PC-9 (cell line): ENCODE results near the gene SIPA1. TPM values are rescaled to one million over a fixed set of nuclear protein-coding genes. Genes with fewer than 3 reads are reported as not detected.

Experiments
- BruUV-seq: library from RNA; stranded (reverse); fragments of 400-500 nt; replicated peaks from 2 replicates; lab custom pipeline; 2021; lab: Mats Ljungman, UMichigan
- CTCF ChIA-PET: fragments of 300-600 bp; sonication (Branson Sonifier 250); formaldehyde crosslinking; loops from one replicate; lab custom pipeline; 2022; ENCODE audit warnings: antibody characterized with exemption; lab: Charles Lee
- POLR2A ChIA-PET: fragments of 300-600 bp; sonication (Branson Sonifier 250); formaldehyde crosslinking; loops from one replicate; lab custom pipeline; 2022; ENCODE audit warnings: antibody characterized with exemption; ENCODE audit not compliant: unreplicated experiment; lab: Charles Lee
- DNase-seq, 2 experiments: peaks; one replicate each; pipeline versions ENCODE4 v3.0.0 to v3.0.0-alpha.2; 2015 to 2022; ENCODE audit warnings: mixed read lengths in 1 of 2
- H2AFZ ChIP-seq: fragments of 200-600 bp; sonication (generic); 2 replicates; pipeline ENCODE4 v1.8.1; 2017; ENCODE audit warnings: antibody characterized with exemption
- H3F3A ChIP-seq: fragments of 200-600 bp; sonication (generic); 2 replicates; pipeline ENCODE4 v1.8.1; 2017; ENCODE audit warnings: antibody characterized with exemption, mild to moderate bottlenecking, low read depth; ENCODE audit not compliant: insufficient read depth
- H3K27ac ChIP-seq: fragments of 200-600 bp; sonication (generic); 2 replicates; pipeline ENCODE4 v1.6.1; 2016; ENCODE audit warnings: mixed run types
- H3K27me3 ChIP-seq: fragments of 200-600 bp; sonication (generic); 2 replicates; pipeline ENCODE4 v1.6.1; 2016; ENCODE audit warnings: low read depth, mixed run types; ENCODE audit not compliant: insufficient read depth
- H3K36me3 ChIP-seq: fragments of 200-600 bp; sonication (generic); 2 replicates; pipeline ENCODE4 v1.6.1; 2016; ENCODE audit warnings: low read depth, mixed run types
- H3K4me1 ChIP-seq: fragments of 200-600 bp; sonication (generic); replicated peaks from 2 replicates; pipeline ENCODE4 v1.6.1; 2016; ENCODE audit warnings: mixed run types; ENCODE audit not compliant: insufficient read depth
- H3K4me2 ChIP-seq: fragments of 200-600 bp; sonication (generic); 2 replicates; pipeline ENCODE4 v1.6.1; 2017; ENCODE audit warnings: mixed run types
- H3K4me3 ChIP-seq: fragments of 200-600 bp; sonication (generic); 2 replicates; pipeline ENCODE4 v1.6.1; 2016; ENCODE audit warnings: mixed run types
- H3K79me2 ChIP-seq: fragments of 200-600 bp; sonication (generic); 2 replicates; pipeline ENCODE4 v1.6.1; 2017; ENCODE audit warnings: low read depth, mixed run types
- H3K9me2 ChIP-seq: fragments of 200-600 bp; sonication (generic); 2 replicates; pipeline ENCODE4 v1.8.1; 2017; ENCODE audit warnings: mild to moderate bottlenecking; ENCODE audit not compliant: insufficient read depth
- H3K9me3 ChIP-seq: fragments of 200-600 bp; sonication (generic); 2 replicates; pipeline ENCODE4 v1.8.1; 2016; ENCODE audit warnings: low read depth; ENCODE audit not compliant: insufficient read depth
- H4K20me1 ChIP-seq: fragments of 200-600 bp; sonication (generic); 2 replicates; pipeline ENCODE4 v1.8.1; 2017; ENCODE audit not compliant: insufficient read depth
- EZH2 ChIP-seq: fragments of 200-600 bp; sonication (generic); IDR thresholded peaks from 2 replicates; pipeline ENCODE4 v1.8.0; 2017; ENCODE audit warnings: antibody characterized with exemption, low read depth
- intact Hi-C: fragments of 100-400 bp; cut with micrococcal nuclease; formaldehyde crosslinking; loops from one replicate; pipeline ENCODE4 v1.10.0; 2022; ENCODE audit not compliant: unreplicated experiment
- total RNA-seq: library from RNA; stranded (reverse); gene quantifications from 2 replicates; pipeline ENCODE4 v1.2.3, GENCODE V29; 2021
- TF ChIP-seq, protein P1 (sequence below): fragments of 200-600 bp; sonication (generic); conservative IDR thresholded peaks from 2 replicates; pipeline ENCODE4 v1.6.1; 2017; ENCODE audit warnings: mixed run types, antibody characterized with exemption, mild to moderate bottlenecking, moderate library complexity

The SIPA1 gene
- total RNA-seq, 1 experiment from 2014 or later, result 65.6 TPM

DNA sequence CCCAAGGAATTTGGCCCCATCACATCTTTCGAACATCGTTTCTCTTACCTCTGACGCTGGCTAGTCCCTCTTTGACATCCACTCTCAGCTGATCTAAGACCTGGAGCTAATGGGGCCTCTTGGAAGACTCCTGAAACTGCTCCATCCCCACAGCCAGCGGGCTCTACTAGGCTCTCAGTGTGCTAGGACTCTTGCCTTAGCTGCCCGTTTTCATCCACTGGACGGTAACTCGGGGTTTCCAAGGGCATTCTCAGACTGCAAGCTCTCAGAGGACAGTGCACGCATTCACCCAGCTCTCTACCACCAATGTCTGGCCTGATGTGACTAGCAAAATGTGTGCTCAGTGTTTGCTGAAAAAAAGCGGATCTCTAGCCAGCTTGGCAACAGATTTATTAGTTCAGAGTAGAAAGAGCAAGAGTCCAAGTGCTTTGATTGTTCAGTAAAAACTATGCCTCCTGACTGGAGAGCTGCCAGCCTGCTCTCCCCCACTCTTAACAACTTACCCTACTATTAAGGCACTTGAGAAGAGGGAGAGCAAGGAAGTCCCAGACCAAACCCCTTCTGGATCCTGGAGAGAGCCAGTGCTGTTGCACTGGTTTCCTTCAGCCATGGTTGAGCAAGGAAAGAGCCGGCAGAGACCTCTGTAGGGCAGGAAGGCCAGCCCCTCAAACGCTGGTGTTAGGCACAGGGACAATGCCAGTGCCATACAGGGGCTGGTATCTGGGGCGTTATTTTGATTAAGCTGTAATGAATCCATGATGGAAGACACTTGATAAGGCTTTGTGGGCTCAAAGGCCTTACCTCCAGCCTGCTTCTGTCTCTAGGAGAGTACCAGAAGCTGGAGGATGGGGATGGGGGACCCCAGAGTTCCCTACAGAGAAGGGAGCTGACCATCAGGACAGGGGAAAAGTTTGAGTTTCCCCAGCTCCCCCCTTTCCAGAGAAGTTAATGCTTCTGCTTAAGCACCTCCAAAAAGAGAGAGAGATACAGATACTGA lies 15.6 kb downstream of the SIPA1 start:
- peaks cover 17% of the 10 kb centered on the region; the same call in 1 of the 2 replicates for H3K36me3 ChIP-seq

DNA sequence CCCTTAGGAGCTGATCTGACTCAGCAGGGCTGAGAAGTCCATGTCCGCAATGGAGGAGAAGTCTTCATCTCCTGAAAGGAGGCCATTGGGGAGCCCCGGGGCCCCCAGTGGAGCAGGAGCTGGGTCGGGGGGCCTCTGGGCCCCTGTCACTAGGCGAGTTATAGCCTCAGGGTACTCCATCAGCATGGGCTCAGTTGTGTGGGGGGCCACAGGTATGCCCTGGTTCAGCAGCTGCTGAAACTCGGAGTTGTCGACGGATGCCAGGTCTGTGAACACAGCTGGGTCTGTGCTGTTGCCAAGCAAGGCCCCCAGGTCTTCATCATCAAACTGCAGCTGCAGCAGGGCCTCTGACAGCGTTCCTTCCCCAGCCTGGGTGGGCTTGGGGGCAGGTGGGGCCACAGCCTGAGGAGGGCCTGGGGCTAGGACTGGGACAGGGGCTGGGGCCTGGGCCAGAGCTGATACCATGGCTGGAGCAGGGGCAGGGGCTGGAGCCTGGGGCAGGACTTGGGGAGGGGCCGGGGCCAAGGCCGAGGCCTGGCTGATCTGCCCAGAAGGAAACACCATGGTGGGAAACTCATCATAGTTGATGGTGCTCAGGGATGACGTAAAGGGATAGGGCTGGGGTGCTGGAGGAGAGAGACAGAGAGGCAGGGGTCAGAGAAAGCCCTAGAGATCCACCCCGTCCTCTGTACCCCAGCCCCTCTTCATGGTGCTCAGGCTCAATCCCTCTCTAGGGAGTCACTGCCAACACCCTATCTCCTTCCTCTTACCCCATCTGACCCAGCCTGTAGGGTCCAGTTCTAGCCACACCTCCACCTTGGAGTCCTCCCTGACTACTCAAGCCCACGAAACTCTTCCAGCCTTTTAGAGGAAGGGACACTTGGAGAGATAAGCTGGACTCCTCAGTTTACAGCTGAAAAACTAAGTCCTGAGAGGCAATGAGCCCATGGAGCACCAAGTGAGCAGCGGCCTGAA lies 16.8 kb downstream of the SIPA1 start:
- Histone ChIP-seq H3K4me1 (peaks cover 35% of the 10 kb centered on the region), H3K9me2 (no peaks in the 10 kb centered on the region), H4K20me1 (no peaks in the 10 kb centered on the region; the same call in 1 of the 2 replicates), H3K4me2 (0 out of 2 replicates have a peak overlapping the region, but pooled peaks have one; percentile 76), H3K79me2 (no peaks in the 10 kb centered on the region), H3K27me3 (no peaks in the 10 kb centered on the region), H3F3A (peaks cover 41% of the 10 kb centered on the region), H3K36me3 (peaks cover 26% of the 10 kb centered on the region; the same call in 1 of the 2 replicates), H2AFZ (no peak overlapping the region), H3K9me3 (no peaks in the 10 kb centered on the region), H3K4me3 (no peak overlapping the region), H3K27ac (no peak overlapping the region)
- TF ChIP-seq EZH2, result no peak
- TF ChIP-seq, protein P1, sequence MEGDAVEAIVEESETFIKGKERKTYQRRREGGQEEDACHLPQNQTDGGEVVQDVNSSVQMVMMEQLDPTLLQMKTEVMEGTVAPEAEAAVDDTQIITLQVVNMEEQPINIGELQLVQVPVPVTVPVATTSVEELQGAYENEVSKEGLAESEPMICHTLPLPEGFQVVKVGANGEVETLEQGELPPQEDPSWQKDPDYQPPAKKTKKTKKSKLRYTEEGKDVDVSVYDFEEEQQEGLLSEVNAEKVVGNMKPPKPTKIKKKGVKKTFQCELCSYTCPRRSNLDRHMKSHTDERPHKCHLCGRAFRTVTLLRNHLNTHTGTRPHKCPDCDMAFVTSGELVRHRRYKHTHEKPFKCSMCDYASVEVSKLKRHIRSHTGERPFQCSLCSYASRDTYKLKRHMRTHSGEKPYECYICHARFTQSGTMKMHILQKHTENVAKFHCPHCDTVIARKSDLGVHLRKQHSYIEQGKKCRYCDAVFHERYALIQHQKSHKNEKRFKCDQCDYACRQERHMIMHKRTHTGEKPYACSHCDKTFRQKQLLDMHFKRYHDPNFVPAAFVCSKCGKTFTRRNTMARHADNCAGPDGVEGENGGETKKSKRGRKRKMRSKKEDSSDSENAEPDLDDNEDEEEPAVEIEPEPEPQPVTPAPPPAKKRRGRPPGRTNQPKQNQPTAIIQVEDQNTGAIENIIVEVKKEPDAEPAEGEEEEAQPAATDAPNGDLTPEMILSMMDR, result no peak
- intact Hi-C loops, result loop anchor here (5.0 kb wide), 2 partner anchors 37 to 358 kb away; partner anchors contain the start of genes CST6 and PCNX3
- BruUV-seq, result no TSS peak
- no peak for DNase-seq
- CTCF ChIA-PET, result interaction anchor here (0.7 kb wide), 1 partner anchor 77 kb away, joined by 8 read pairs; no protein-coding TSS in a partner anchor
- POLR2A ChIA-PET, result interaction anchor here (0.8 kb wide), 1 partner anchor 16 kb away, joined by 6 read pairs; the partner anchor contains the start of gene SIPA1

More for the DNA sequence above, 15.6 kb downstream of the SIPA1 start:
- POLR2A ChIA-PET, result interaction anchor here (0.5 to 1.0 kb wide), 4 partner anchors 16 to 668 kb away, joined by 3 to 12 read pairs (median 4); partner anchors contain the start of gene SIPA1
- BruUV-seq, result no TSS peak
- H3K9me2 ChIP-seq, result no peaks in the 10 kb centered on the region
- H3K79me2 ChIP-seq, result no peaks in the 10 kb centered on the region
- H3K4me3 ChIP-seq, result peak overlapping the region; percentile 64; the same call in 1 of the 2 replicates
- H3K4me2 ChIP-seq, result peak overlapping the region; percentile 76
- no peaks in the 10 kb centered on the region for H3K27me3 ChIP-seq
- H3K9me3 ChIP-seq, result no peaks in the 10 kb centered on the region
- 0 out of 2 replicates have a peak overlapping the region, but pooled peaks have one; percentile 68 for H2AFZ ChIP-seq
- H3K4me1 ChIP-seq, result peaks cover 35% of the 10 kb centered on the region
- TF ChIP-seq, protein P1, result no peak
- no peak for TF ChIP-seq EZH2
- DNase-seq, result no peak
- CTCF ChIA-PET, result interaction anchor here (0.6 kb wide), 1 partner anchor 138 kb away, joined by 3 read pairs; no protein-coding TSS in a partner anchor
- H4K20me1 ChIP-seq, result no peaks in the 10 kb centered on the region
- intact Hi-C loops, result loop anchor here (2.0 to 5.0 kb wide), 3 partner anchors 15 to 359 kb away; partner anchors contain the start of genes CST6, PCNX3 and SIPA1
- H3F3A ChIP-seq, result peaks cover 46% of the 10 kb centered on the region
- peak overlapping the region; percentile 76 for H3K27ac ChIP-seq
